Lower lobe of right lung (tissue), 2 donors: Measurements from ENCODE around the gene KIAA1614. TPM values are rescaled to one million over a fixed set of nuclear protein-coding genes. Genes with fewer than 3 reads are reported as not detected.

Experiments used
- ATAC-seq, 2 donors: fragments of 200-7000 bp; cut with Tn5 transposase; one replicate each; pipeline ENCODE4 v1.9.1; 2020 to 2022; ENCODE audit warnings: mild to moderate bottlenecking in 2 of 2, moderate library complexity in 2 of 2
- DNase-seq: peaks from one replicate; pipeline ENCODE4 v3.0.0-alpha.2; 2020
- H3K27ac ChIP-seq: fragments of 200-600 bp; one replicate; pipeline ENCODE4 v1.8.0; 2022
- H3K27me3 ChIP-seq: fragments of 200-600 bp; one replicate; pipeline ENCODE4 v1.8.0; 2022; ENCODE audit warnings: low read depth
- H3K36me3 ChIP-seq: fragments of 200-600 bp; one replicate; pipeline ENCODE4 v1.8.0; 2022; ENCODE audit warnings: mild to moderate bottlenecking
- H3K4me1 ChIP-seq: fragments of 200-600 bp; one replicate; pipeline ENCODE4 v1.8.0; 2022
- H3K4me3 ChIP-seq: fragments of 200-600 bp; one replicate; pipeline ENCODE4 v1.8.0; 2022; ENCODE audit warnings: mild to moderate bottlenecking
- H3K9me3 ChIP-seq: fragments of 200-600 bp; one replicate; pipeline ENCODE4 v1.8.0; 2022
- CTCF ChIP-seq: fragments of 200-600 bp; IDR thresholded peaks from one replicate; pipeline ENCODE4 v1.8.0; 2022; ENCODE audit warnings: antibody characterized with exemption, mild to moderate bottlenecking
- intact Hi-C: fragments of 100-400 bp; cut with DNase I; formaldehyde crosslinking; loops from one replicate; pipeline ENCODE4 v1.11.0; 2022
- total RNA-seq: library from RNA; stranded (reverse); fragmentation: NEBNext Ultra II Directional; extraction: Animal tissue kit (Norgen Biotek cat#: 25700); gene quantifications from one replicate; pipeline ENCODE4 v1.2.1, GENCODE V29; 2021
- donor health status: DM: no; HTN: yes; CAD: no; lungs with severe emphysema.

The KIAA1614 gene
- total RNA-seq, 1 donor from 2014 or later: 4.1 TPM

- intact Hi-C loops: no loop called here
- no peak for TF ChIP-seq CTCF
- Histone ChIP-seq H3K4me3 (no peak overlapping the region), H3K27me3 (no peaks in the 10 kb centered on the region), H3K9me3 (no peaks in the 10 kb centered on the region), H3K36me3 (no peaks in the 10 kb centered on the region), H3K27ac (no peak overlapping the region), H3K4me1 (peaks cover 21% of the 10 kb centered on the region)
- DNase-seq: no peak
- no peak for ATAC-seq
Observed at GRCh38 chr1:180923887-180924286, 11.2 kb downstream of the KIAA1614 start.

DNA sequence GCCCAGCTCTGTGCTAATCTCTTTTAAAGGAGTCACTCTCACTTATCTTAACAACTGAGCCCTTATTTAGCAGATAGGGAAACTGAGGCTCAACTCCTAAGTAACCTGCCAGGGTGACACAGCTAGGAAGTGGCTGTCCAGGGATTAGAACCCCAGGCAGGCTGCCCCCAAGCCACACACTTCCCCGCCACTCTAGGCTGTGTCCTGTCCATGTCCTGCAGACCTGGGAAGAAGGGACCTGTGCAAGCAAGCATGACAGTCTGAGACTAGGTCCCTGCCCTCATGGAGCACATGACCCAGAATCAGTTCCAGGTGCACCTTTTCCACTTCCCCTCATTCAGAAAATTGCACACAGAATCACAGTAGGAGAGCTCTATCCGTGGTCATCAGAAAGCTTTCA lies 12.2 kb downstream of the KIAA1614 start:
- no peaks in the 10 kb centered on the region for H3K36me3 ChIP-seq
- ATAC-seq: no peak
- no peaks in the 10 kb centered on the region for H3K27me3 ChIP-seq
- no peak overlapping the region for H3K4me3 ChIP-seq
- intact Hi-C loops: no loop called here
- no peak for DNase-seq
- no peak overlapping the region for H3K27ac ChIP-seq
- no peaks in the 10 kb centered on the region for H3K9me3 ChIP-seq
- no peak for TF ChIP-seq CTCF
- H3K4me1 ChIP-seq: peaks cover 21% of the 10 kb centered on the region

DNA sequence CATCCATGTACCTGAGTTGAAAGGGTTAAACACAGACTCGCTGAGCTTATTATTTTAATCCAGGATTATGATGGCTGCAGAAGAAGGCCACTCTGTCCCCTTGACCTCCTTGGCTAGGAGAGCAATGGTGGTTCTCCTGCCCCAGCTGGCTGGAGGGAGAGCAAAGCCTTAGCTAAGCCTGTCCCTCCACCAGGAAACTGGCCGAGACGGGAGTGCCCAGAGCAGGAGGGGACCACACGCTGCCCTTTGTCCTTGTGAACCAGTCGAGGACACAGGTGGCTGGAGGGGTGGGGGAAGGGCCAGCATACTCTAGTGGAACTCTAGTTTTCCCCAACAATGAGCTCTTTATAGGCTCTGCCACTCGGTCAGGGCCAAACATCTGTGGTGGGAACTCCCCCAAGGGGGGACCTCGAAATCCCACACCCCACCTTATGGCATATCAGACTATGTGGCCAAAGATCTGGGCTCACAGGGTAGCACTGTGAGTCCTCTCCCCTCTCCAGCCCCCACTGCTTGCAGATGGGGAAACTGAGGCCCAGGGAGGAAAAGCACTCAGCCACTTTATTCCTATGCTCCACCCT lies 12.9 kb downstream of the KIAA1614 start:
- intact Hi-C loops: no loop called here
- Histone ChIP-seq H3K27ac (peak overlapping the region; percentile 18), H3K36me3 (no peaks in the 10 kb centered on the region), H3K9me3 (no peaks in the 10 kb centered on the region), H3K4me3 (no peak overlapping the region), H3K27me3 (no peaks in the 10 kb centered on the region), H3K4me1 (peaks cover 21% of the 10 kb centered on the region)
- ATAC-seq: no peak
- TF ChIP-seq CTCF: no peak
- no peak for DNase-seq

- Histone ChIP-seq H3K9me3 (no peaks in the 10 kb centered on the region), H3K4me1 (peaks cover 21% of the 10 kb centered on the region), H3K36me3 (no peaks in the 10 kb centered on the region), H3K4me3 (no peak overlapping the region), H3K27me3 (no peaks in the 10 kb centered on the region), H3K27ac (peak overlapping the region; percentile 46)
- intact Hi-C loops: no loop called here
- ATAC-seq (peak; percentile 52 to 67), DNase-seq (no peak)
- no peak for TF ChIP-seq CTCF
Observed at GRCh38 chr1:180926164-180926981, 13.7 kb downstream of the KIAA1614 start.

DNA sequence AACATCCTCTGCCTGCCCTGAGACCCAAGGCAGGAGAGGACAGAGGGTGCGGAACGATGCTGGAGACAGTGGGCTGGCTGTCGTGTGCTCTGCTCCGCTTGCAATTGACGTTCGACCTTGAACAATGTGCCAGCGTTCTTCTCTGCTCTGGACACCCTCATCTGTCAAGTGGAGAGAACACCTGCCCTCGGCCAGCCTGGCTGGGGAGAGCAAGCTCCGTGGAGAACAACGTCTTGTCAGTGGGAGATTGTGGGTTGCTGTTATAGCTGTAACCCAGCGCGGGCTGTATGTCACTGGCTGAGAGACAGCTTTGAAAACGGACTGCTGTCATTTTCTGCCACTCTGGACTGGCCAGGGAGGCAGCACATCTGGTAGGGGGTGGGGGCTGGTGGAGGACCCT lies 14.7 kb downstream of the KIAA1614 start:
- Histone ChIP-seq H3K4me3 (no peak overlapping the region), H3K9me3 (no peaks in the 10 kb centered on the region), H3K27me3 (no peaks in the 10 kb centered on the region), H3K27ac (peak overlapping the region; percentile 46), H3K36me3 (no peaks in the 10 kb centered on the region), H3K4me1 (peaks cover 21% of the 10 kb centered on the region)
- intact Hi-C loops: no loop called here
- DNase-seq: no peak
- no peak for TF ChIP-seq CTCF
- ATAC-seq: no peak
